ENCODE data around the gene PZP. TPM values are rescaled to one million over a fixed set of nuclear protein-coding genes. Genes with fewer than 3 reads are reported as not detected.
"Not testable (repeated sequence)": the region's sequence is repeated elsewhere in the genome, so short reads cannot be mapped to it uniquely, and the experiment has no call there.

Gene PZP
- total and polyA plus RNA-seq, 4 experiments from 2014 or later = 0.32 TPM; not detected in 3

DNA sequence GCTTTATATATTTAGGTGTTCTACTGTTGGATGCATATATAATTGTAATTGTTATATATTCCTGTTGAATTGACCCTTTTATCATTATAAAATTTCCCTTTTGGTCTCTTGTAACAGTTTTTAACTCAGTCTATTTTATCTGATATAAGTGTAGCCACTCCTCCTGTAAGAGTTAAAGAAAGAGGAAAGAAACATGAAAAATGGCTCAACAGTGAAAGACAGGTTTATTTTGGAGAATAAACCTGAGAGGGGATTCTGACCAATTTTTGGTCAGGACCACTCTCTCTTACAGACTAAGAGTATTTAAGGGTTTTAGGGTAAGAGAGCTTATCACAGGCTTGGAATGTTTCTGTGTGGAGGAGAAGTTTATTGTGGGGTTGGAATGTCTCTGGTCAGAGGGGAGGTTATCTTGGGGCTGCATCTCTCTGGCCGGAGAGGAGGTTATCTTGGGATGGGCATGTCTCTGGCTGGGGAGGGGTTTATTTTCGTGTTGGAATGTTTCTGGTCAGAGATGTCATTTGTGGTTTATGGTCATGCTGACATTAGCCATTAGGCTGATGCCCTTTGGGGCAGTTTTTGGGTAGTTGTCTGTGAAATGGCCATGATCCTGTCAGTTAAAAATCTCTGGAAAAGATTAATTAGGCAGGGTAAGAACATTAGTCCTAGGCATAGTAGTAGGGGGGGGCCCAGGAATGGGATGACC is 68.5 kb downstream of the PZP start:
- H3K9me3 ChIP-seq (ENCODE audit: control insufficient read depth in 1 of 2, low read length in 2 of 2); H3K27me3 Mint-ChIP-seq; H3K4me3 ChIP-seq (ENCODE audit: low read length in 2 of 2); intact Hi-C loops (cut with micrococcal nuclease); CTCF ChIA-PET (ENCODE audit: partially characterized antibody); POLR2A ChIA-PET (ENCODE audit: partially characterized antibody); H3K4me1 ChIP-seq (ENCODE audit: insufficient read depth, low read length); H3K27me3 ChIP-seq (ENCODE audit: insufficient read depth, low read length); H3K27ac Mint-ChIP-seq; H3K36me3 ChIP-seq (ENCODE audit: insufficient read depth, low read length); H3K4me3 Mint-ChIP-seq; H3K27ac ChIP-seq (ENCODE audit: low read depth, low read length); DNase-seq: not testable (repeated sequence)
- Mint-ChIP-seq H3K9me3 (peaks cover 2 to 15% (median 12%) of the 10 kb centered on the region in 8 donors), H3K4me1 (peaks cover 0 to 16% (median 8%) of the 10 kb centered on the region in 4 donors), H3K36me3 (peaks cover 29 to 30% of the 10 kb centered on the region in 2 donors)

DNA sequence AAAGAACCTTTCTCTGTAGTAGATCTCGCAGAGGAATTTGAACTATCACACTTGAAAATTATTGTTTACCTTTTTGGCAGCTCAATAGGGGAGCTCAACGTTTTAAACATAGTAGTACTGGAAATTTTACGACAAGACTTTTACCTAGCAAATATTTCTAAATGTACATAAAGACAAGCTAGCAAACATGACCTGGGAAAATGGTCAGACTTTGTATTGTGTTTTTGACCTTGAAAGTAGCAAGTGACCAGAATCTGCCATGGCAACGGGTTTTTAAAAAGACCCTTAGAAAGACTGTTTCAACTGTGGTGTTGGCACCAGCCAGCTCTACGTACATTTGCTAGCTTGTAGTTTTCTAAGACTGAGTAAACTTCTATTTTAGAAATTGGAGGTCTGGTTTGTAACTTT is 72.3 kb downstream of the PZP start:
- no peak overlapping the region for H3K27ac Mint-ChIP-seq
- H3K36me3 Mint-ChIP-seq = peaks cover 22 to 34% of the 10 kb centered on the region in 2 donors
- H3K4me1 Mint-ChIP-seq = peaks cover 7 to 18% (median 14%) of the 10 kb centered on the region in 4 donors
- Histone ChIP-seq H3K4me1 (ENCODE audit: insufficient read depth, low read length) (no peaks in the 10 kb centered on the region), H3K9me3 (ENCODE audit: control insufficient read depth in 1 of 2, low read length in 2 of 2) (no peaks in the 10 kb centered on the region), H3K27me3 (ENCODE audit: insufficient read depth, low read length) (no peaks in the 10 kb centered on the region), H3K27ac (ENCODE audit: low read depth, low read length) (no peak overlapping the region), H3K4me3 (ENCODE audit: low read length in 2 of 2) (no peak overlapping the region), H3K36me3 (ENCODE audit: insufficient read depth, low read length) (no peaks in the 10 kb centered on the region)
- H3K9me3 Mint-ChIP-seq = peaks cover 0 to 3% (median 0%) of the 10 kb centered on the region in 8 donors
- H3K4me3 Mint-ChIP-seq = no peak overlapping the region
- no peaks in the 10 kb centered on the region for H3K27me3 Mint-ChIP-seq
- CTCF ChIA-PET (ENCODE audit: partially characterized antibody) = no interaction called here
- POLR2A ChIA-PET (ENCODE audit: partially characterized antibody) = no interaction called here
- no peak for DNase-seq
- intact Hi-C loops (cut with micrococcal nuclease) = no loop called here

DNA sequence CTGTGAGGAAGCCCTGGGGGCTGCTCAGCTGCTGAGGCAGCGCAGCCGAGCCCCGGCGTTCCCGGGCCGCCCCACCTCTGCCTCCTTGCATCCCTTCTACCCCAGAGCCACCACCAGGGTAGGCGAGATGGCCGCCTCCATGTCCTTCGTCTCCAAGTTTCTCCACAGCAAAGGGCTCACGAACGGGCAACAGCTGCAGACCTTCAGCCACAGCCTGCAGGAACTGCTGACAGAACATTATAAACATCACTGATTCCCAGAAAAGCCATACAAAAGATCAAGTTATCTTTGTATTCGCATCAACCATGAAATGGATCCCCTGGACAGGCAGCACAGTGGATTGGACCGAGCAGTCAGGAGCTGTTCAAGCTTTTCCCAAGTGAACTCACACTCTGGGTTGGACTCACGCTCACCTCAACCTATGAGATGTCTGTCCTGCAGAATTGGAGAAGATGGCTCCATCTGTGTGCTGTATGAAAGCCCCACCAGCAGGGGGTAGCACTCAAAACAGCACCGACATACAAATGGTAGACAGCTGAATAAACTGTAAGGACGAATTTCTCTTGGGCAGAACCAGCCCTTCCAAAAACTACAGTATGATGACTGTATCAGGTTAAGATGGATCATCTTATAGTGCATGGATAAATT is 73.1 kb downstream of the PZP start:
- H3K9me3 Mint-ChIP-seq = peaks cover 0 to 4% (median 2%) of the 10 kb centered on the region in 8 donors
- POLR2A ChIA-PET (ENCODE audit: partially characterized antibody) = no interaction called here
- Histone ChIP-seq H3K9me3 (ENCODE audit: control insufficient read depth in 1 of 2, low read length in 2 of 2) (no peaks in the 10 kb centered on the region), H3K4me1 (ENCODE audit: insufficient read depth, low read length) (no peaks in the 10 kb centered on the region), H3K27me3 (ENCODE audit: insufficient read depth, low read length) (no peaks in the 10 kb centered on the region), H3K36me3 (ENCODE audit: insufficient read depth, low read length) (no peaks in the 10 kb centered on the region), H3K4me3 (ENCODE audit: low read length in 2 of 2) (no peak overlapping the region), H3K27ac (ENCODE audit: low read depth, low read length) (no peak overlapping the region)
- H3K27me3 Mint-ChIP-seq = no peaks in the 10 kb centered on the region
- H3K4me1 Mint-ChIP-seq = peaks cover 7 to 18% (median 14%) of the 10 kb centered on the region in 4 donors
- intact Hi-C loops (cut with micrococcal nuclease) = no loop called here
- no peak overlapping the region for H3K27ac Mint-ChIP-seq
- no peak for DNase-seq
- CTCF ChIA-PET (ENCODE audit: partially characterized antibody) = no interaction called here
- H3K36me3 Mint-ChIP-seq = peaks cover 28 to 38% of the 10 kb centered on the region in 2 donors
- no peak overlapping the region for H3K4me3 Mint-ChIP-seq

DNA sequence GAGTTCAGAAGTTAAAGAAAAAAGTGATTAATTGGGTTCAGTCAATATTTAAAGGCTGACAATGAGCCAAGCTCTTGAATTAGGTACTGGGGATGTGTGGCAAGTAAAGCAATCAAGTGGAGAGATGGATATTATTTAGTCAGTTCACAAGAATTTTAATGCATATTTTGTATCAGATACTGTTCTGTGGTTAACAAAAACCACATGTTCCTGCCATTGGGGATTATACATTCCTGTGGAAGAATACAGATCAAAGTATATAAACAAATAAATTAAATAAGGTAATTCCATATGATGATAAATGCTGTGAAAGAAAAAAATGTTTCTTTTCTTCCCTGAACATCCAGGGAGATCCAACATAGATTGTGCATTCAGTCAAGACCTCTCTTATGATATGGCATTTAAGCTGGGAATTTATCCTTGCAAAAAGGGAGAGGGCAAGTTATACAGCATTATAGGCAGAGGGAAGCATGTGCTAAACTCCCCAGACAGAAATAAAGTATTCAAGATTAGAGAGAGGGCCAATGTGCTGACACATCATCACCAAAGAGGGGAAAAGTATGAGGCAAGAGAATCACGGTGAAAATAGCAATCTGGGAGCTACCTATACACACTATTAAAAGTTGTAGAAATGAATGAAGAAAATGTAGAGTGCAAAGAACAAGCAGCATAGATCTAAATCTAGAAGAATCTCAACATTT is 74.8 kb downstream of the PZP start:
- Mint-ChIP-seq H3K4me1 (peaks cover 7 to 18% (median 13%) of the 10 kb centered on the region in 4 donors), H3K9me3 (peaks cover 0 to 8% (median 2%) of the 10 kb centered on the region in 8 donors), H3K27me3 (no peaks in the 10 kb centered on the region), H3K27ac (peak overlapping the region in 1 of 7 donors; percentile 49), H3K4me3 (no peak overlapping the region), H3K36me3 (peaks cover 37 to 41% of the 10 kb centered on the region in 2 donors)
- no peak for DNase-seq
- ChIA-PET POLR2A (ENCODE audit: partially characterized antibody) (interaction anchor here (0.7 kb wide), 1 partner anchor 50 kb away, joined by 3 read pairs; no protein-coding TSS in a partner anchor), CTCF (ENCODE audit: partially characterized antibody) (interaction anchor here (1.1 kb wide), 1 partner anchor 41 kb away, joined by 3 read pairs; no protein-coding TSS in a partner anchor)
- intact Hi-C loops (cut with micrococcal nuclease) = no loop called here
- Histone ChIP-seq H3K27ac (ENCODE audit: low read depth, low read length) (no peak overlapping the region), H3K27me3 (ENCODE audit: insufficient read depth, low read length) (no peaks in the 10 kb centered on the region), H3K4me1 (ENCODE audit: insufficient read depth, low read length) (no peaks in the 10 kb centered on the region), H3K36me3 (ENCODE audit: insufficient read depth, low read length) (no peaks in the 10 kb centered on the region), H3K9me3 (ENCODE audit: control insufficient read depth in 1 of 2, low read length in 2 of 2) (no peaks in the 10 kb centered on the region), H3K4me3 (ENCODE audit: low read length in 2 of 2) (no peak overlapping the region)

DNA sequence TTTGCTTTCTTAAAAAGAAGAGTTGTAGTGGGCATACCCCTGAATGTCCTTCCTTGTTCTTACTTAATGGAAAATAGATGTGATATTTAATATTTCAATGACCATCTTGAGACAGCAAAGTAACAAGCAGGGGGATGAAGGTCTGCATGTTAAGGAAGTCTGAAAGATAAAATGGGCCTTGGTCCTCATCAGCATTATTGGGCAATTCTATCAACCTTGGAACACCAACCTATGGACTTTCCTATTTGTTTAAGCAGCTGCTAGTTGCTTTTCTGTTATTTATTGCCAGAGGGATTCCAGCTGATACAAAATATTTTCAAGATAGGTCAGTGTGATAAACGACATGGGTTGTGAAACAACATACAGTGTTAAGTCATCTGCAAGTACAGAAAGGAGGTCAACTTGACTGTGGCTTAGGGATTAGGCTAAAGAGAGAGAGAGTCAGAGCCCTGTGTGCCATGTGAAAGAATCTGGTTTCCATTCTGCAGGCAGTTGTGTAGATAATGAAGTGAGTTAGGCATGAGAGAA is 76.1 kb downstream of the PZP start:
- Histone ChIP-seq H3K9me3 (ENCODE audit: control insufficient read depth in 1 of 2, low read length in 2 of 2) (no peaks in the 10 kb centered on the region), H3K4me1 (ENCODE audit: insufficient read depth, low read length) (no peaks in the 10 kb centered on the region), H3K27ac (ENCODE audit: low read depth, low read length) (no peak overlapping the region), H3K4me3 (ENCODE audit: low read length in 2 of 2) (no peak overlapping the region), H3K36me3 (ENCODE audit: insufficient read depth, low read length) (no peaks in the 10 kb centered on the region), H3K27me3 (ENCODE audit: insufficient read depth, low read length) (no peaks in the 10 kb centered on the region)
- Mint-ChIP-seq H3K36me3 (peaks cover 47 to 48% of the 10 kb centered on the region in 2 donors), H3K27me3 (no peaks in the 10 kb centered on the region), H3K4me1 (peaks cover 7 to 14% (median 13%) of the 10 kb centered on the region in 4 donors), H3K9me3 (peaks cover 0 to 8% (median 2%) of the 10 kb centered on the region in 8 donors), H3K27ac (peak overlapping the region in 1 of 7 donors; percentile 3), H3K4me3 (no peak overlapping the region)
- POLR2A ChIA-PET (ENCODE audit: partially characterized antibody) = no interaction called here
- DNase-seq = no peak
- CTCF ChIA-PET (ENCODE audit: partially characterized antibody) = no interaction called here
- intact Hi-C loops (cut with micrococcal nuclease) = no loop called here

DNA sequence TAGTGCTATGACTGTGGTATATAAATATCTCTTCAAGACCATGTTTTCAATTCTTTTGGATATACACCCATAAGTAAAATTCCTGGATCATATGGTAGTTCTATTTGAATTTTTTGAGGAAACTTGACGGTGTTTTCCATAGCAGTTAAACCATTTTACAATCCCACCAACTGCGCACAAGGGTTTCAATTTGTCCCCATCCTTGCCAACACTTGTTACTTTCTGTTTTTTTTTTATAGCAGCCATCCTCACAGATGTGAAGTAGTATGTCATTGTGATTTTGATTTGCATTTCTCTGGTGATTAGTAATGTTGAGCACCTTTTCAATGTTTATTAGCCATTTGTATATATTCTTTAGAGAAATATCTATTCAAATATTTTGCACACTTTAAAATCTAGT is 78.0 kb downstream of the PZP start:
- H3K4me3 ChIP-seq (ENCODE audit: low read length in 2 of 2) = no peak overlapping the region
- Mint-ChIP-seq H3K4me3 (no peak overlapping the region), H3K36me3 (peaks cover 51 to 55% of the 10 kb centered on the region in 2 donors), H3K27me3 (no peaks in the 10 kb centered on the region), H3K9me3 (peaks cover 0 to 8% (median 2%) of the 10 kb centered on the region in 8 donors), H3K4me1 (peaks cover 7 to 12% (median 7%) of the 10 kb centered on the region in 4 donors), H3K27ac (peak overlapping the region in 1 of 7 donors; percentile 19)
- intact Hi-C loops (cut with micrococcal nuclease) = no loop called here
- no peaks in the 10 kb centered on the region for H3K27me3 ChIP-seq (ENCODE audit: insufficient read depth, low read length)
- H3K4me1 ChIP-seq (ENCODE audit: insufficient read depth, low read length) = no peaks in the 10 kb centered on the region
- no peaks in the 10 kb centered on the region for H3K36me3 ChIP-seq (ENCODE audit: insufficient read depth, low read length)
- H3K9me3 ChIP-seq (ENCODE audit: control insufficient read depth in 1 of 2, low read length in 2 of 2) = no peaks in the 10 kb centered on the region
- POLR2A ChIA-PET (ENCODE audit: partially characterized antibody) = no interaction called here
- H3K27ac ChIP-seq (ENCODE audit: low read depth, low read length) = no peak overlapping the region
- CTCF ChIA-PET (ENCODE audit: partially characterized antibody) = no interaction called here
- DNase-seq = no peak

Measured in CD4-positive, alpha-beta memory T cell (primary cell).